HG02970 (cell line): ENCODE data around the gene LRRC32.

ENCODE experiments used
- ATAC-seq: cut with Tn5 transposase; IDR thresholded peaks from one replicate; pipeline ENCODE4 v1.9.1; 2021; ENCODE audit warnings: mild to moderate bottlenecking, moderate library complexity, moderate number of reproducible peaks; ENCODE audit not compliant: unreplicated experiment, low FRiP score

The LRRC32 gene, protein sequence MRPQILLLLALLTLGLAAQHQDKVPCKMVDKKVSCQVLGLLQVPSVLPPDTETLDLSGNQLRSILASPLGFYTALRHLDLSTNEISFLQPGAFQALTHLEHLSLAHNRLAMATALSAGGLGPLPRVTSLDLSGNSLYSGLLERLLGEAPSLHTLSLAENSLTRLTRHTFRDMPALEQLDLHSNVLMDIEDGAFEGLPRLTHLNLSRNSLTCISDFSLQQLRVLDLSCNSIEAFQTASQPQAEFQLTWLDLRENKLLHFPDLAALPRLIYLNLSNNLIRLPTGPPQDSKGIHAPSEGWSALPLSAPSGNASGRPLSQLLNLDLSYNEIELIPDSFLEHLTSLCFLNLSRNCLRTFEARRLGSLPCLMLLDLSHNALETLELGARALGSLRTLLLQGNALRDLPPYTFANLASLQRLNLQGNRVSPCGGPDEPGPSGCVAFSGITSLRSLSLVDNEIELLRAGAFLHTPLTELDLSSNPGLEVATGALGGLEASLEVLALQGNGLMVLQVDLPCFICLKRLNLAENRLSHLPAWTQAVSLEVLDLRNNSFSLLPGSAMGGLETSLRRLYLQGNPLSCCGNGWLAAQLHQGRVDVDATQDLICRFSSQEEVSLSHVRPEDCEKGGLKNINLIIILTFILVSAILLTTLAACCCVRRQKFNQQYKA

DNA sequence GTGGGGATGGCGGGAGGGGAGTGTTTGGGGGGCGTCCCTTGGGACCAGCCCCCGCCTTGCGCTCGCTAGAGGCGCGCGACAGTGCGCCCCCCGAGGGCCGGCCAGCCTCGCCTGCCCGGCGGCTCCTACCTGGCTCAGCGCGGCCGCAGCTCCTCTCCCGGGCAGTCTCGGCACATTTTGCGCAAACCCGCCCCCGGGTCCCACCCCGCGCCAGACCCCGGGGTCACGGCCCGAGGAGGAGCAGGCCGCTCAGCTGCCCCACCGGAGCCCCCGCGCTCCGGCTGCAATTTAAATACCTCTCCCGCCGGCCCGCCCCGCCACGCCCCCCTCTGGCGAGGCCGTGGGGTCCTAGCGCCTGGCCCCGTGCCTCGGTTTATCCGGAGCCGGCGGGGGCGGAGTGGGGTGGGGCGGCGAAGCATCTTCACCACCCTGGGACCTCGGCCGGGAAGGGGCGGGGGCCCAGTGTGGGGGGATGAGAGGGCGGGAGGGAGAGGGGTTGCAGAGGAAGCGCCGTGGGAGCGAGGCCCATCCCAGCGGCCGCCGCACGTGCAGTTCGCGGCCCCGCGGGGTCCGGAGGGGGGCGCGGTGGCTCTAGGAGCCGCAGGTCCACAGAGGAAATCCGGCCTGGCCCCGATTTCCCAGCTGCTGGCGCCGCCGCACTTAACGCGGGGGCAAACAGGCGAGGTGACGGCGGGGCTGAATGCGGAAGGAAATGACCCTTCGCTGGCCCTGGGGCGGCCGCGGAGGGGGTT lies at the start of gene LRRC32:
Gene LRRC32 (minus strand): TSS at position 263 of the 752 bp plus-strand sequence. CDS start 4,793 bp downstream, outside the sequence.
- no peak for ATAC-seq

DNA sequence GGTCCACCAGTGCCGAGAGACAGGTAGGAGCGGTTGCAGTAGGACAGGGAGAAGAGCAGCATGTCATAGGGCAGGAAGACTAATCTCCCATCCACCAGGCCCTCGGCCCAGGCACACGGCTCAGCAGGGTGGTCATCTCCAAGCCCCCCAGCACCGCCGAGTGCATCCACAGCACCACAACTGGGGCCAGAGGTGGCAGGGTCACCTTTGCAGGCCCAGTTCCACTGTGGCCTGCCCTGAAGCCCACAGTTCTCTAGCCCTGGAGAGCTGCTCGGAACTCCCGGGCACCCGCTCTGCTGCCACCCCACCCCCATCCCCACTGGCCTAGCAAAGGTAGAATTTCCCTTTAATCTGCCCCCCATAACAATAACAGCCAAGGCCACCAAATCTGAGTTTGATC lies 49.1 kb upstream of the LRRC32 start:
- no peak for ATAC-seq

DNA sequence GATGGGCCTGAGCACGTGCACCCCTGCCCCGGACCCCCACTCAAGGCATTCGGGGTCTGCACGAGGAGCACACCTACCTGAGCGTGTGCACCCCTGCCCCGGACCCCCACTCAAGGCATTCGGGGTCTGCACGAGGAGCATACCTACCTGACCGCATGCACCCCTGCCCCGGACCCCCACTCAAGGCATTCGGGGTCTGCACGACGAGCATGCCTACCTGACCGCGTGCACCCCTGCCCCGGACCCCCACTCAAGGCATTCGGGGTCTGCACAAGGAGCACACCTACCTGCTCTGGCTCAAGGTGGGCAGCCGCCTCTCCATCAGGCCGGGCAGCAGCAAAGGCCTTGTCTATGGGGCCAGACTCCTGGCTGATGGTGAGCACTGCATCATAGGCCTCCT lies 48.7 kb upstream of the LRRC32 start:
- no peak for ATAC-seq

DNA sequence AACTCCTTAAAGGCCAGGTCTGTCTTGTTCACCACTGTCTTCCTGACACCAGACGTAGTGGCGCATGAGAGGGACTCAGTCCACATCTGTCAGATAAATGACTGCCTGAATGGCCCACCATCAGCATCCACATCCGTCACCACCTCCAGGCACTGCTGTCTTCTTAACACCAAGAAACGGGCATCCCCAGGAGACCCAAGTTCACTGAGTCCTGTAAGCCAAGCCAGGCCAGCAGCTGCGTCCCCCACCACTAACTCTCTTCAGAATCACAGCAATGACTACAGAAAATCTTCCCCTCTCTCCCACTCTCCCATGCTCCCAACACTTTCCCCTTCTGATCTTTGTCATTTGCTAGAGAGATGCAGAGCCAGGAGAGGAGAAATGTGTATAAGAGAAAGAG lies 47.3 kb upstream of the LRRC32 start:
- ATAC-seq: no peak

DNA sequence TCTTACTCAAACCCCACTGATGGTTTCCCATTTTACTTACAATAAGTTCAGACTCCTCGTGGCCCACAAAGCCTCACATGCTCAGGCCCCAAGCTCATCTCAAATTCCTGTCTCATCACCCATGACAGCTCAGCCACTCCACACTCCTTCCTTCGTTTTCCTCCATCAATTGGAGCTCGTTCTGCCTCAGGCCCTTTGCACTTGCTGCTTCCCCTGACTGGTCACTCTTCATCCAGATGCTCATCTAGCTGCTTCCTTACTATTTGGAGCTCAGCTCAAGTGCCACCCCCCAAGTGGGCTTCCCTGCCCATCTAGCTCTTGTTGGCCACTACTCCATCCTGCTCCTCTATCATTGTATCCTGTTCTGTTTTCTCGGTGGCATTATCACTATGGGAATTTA lies 46.8 kb upstream of the LRRC32 start:
- no peak for ATAC-seq

DNA sequence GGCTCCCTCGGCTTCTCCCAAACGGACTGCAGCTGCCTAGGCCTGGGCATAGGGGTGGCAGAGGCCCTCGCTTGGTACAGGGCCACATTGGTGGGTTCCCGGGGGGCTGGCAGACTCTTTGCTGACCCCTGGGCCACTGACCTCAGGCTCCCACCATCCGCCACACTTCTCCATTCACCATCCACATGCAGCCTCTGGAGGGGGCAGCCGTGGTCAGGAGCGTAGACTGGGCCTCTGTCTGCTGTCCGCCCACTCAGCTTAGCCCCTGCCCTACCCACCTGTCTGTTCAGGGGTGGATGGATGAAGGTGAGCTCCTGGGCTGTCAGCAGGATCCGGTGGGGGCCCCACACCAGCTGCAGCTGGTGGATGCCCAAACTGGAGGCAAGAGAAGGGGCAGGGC lies 45.7 kb upstream of the LRRC32 start:
- no peak for ATAC-seq

DNA sequence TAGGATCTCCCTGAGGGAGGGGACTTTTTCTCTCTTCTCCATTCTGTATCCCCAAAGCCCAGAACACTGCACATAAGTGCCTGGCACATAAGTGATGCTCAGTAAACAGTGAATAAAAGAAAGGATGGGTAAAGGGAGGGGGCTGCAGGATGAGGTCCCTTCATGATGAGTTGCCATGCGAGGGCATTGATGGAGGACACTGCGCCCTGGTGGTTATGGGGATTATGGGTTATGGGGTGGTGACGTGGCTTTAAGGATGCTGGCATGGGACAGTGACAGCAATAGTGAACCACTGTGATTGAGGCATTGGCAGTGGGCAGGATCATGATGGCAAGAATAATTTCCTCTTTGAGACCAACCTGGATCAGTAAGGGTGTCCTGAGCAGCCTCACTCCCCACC lies 43.9 kb upstream of the LRRC32 start:
- ATAC-seq: no peak

DNA sequence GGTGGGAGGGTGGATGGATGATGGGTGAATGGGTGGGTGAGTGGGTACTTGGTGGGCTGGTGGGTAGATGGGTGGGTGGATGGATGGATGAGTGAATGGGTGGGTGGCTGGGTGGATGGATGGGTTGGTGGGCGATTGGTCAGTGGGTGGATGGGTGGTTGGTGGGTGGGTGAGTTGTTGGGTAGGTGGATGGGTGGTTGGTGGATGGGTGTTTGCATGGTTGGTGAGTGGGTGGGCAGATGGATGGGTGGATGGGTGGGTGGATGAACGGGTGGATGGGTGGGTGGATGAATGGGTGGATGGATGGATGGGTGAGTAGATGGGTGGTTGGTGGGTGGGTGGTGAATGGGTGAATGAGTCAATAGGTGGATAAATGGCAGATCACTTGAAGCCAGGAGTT lies 43.0 kb upstream of the LRRC32 start:
- no peak for ATAC-seq

DNA sequence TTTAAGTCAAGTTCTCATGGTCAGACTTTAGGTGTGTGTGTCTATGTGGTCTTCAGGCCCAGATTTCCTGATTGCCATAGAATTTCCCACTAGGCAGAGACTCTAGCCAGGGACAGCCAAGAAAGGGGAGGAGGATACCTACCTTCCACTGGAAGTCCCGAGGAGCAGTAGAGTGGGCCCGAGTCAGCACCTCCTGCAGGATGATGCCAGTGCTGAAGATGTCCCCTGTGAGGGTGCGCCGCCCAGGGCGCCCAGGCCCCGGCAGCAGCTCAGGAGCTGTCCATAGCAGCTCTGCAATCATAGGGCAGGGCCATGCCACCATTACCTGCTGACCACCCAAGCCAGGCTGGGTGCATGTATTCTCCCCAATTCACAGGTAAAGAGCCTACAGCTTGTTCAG lies 41.6 kb upstream of the LRRC32 start:
- no peak for ATAC-seq

DNA sequence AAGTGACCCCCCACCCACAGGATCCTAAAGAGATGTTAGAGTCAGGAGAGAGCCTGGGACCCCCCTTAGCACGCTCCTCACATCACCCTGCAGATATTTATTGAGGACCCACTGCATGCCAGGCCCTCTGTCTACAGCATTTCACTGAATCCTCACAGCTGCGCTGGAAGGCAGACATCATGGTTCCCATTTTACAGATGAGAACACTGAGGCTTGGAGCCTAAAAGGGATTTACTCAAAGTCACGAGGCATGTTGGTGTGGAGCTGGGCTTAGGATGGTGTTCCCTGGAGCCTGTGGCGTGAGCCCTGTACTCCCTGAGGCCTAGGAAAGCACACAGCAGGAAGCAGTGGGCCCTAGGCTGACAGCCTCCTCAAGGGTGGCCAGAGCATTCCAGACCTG lies 39.2 kb upstream of the LRRC32 start:
- no peak for ATAC-seq

DNA sequence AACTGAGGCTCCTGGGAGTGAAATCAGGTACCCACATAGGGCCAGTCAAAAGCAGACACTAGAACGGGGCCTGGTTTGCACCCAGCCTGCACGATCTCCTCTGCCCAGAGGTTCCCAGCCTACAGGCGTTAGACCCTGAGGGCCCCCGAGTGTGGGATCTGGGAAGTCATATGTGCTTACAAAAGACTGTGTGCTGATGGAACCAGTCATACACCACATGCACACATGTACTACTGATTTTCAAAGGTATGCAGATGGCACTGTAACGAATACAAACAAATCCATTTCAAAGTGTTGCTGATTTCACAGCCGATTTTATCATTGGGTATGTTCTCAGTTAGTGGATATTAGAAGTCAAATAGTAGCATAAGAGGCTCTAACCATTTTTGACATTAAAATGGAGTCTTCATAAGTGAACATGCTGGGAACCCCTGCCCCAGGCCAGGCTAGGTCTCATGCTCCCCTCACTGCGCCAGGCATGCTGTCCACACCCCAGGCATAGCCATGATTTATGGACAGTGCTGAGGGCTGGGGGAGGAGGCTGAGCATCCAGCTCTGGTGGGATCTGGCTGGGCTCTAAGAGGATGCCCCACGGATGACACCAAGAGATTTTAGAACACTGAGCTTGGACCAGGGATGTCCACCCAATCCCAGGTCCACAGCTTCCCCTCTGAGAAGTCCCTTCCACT lies 38.6 kb upstream of the LRRC32 start:
- ATAC-seq: no peak

DNA sequence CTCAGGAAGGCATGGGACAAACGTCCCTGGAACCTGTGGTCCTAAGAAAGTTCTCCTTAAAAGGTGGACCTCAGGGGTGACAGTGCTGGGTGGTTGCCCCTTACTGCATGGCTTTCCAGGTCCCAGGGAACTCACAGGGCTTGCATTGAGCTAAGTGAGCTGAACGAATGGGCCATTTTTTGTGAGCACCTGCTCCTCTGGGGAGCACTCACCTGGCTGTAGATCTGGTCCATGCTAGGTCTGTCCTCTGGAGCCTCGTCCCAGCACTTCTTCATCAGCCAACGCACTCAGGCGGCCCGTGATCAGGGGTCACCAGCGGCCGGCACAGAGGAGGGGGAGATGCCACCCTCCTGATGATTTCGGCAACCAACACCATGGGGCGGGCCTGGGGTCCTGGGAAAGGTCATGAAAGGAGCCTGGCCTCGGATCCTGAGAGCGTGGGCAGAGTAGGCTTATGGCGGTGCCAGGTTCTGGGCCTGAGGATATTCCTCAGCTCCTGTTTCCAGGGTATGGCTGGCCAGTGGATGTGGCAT lies 36.8 kb upstream of the LRRC32 start:
- ATAC-seq: no peak

DNA sequence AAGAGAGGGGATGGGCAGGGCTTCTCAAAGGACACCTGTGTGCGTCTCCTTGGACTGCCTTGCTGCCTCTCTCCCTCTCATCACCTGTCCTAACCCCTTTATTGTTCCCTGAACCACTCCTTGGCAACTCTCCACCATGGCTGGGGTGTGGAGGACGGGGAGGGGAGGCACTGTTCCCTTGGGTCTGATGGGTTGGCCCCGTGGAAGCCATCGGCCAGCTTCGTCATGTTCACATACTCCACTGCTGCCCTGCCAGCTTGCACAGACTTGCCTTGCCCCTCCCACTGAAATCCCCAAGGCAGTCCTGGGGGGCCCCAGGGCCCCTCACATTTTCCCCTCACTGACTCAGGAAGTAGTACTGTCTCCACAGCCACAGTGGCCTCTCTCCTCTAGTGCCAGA lies 36.1 kb upstream of the LRRC32 start:
- ATAC-seq: no peak

DNA sequence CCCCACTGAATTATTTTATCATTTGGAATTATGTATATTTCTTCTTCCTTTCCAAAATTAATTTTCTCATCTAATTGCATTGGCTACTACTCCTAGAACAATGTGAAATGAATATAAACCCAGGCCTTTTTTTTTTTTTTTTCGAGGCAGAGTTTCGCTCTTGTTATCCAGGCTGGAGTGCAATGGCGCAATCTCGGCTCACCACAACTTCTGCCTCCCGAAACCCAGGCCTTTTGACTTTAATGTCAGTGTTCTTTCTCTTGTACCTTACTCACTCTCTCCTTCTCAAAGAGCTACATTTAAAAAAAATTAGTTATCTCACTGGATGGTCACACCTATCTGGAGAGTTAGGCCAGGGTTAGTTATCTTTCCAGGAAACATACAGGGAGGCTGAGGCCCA lies 35.3 kb upstream of the LRRC32 start:
- ATAC-seq: no peak

DNA sequence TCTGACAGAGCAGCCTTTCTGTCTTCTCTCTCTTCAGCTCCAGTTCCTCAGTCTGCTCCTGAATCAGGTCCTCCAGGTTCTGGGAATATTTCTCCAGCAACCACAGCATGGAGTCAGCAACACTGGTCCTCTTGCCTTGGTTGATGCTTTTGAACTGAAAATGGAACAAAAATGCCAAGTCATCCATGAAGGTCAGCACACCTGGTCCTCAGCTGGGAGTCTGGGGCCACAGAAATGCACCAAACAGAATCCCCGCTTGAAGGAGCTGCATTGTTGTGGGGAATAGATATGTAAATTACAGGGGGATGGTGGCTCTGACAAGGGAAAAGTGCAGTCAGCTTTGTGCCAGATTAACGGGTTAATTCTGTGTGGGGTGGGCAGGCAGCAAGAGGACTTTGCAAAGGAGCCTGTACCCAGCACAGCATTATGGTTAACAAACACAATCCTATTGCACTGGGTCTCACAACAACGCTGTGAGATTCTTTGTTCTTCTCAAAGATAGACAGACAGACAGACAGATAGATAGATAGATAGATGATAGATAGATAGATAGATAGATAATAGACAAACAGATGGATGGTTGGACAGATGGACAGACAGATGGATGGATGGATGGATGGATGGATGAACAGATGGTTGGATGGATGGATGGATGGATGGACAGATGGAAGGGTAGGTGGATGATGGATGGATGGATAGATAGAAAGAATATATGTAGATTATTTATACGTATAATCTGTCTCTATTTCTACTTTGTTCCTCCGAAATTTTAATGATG lies 33.8 kb upstream of the LRRC32 start:
- ATAC-seq: no peak

DNA sequence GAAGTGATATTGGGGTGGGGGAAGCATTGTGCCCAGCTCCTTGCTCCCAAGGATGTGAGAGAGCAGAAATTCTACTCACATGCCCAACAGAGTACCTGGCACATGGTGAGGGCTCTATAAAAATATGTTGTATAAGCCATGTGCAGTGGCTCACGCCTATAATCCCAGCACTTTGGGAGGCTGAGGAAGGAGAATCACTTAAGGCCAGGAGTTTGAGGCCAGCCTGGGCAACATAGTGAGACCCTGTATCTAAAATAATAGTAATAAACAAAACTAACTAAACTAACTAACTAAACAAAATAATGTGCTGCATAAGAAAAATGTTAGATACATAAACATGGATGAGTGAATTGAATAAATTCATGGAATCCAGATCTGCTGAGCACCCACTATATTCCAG lies 33.2 kb upstream of the LRRC32 start:
- no peak for ATAC-seq

DNA sequence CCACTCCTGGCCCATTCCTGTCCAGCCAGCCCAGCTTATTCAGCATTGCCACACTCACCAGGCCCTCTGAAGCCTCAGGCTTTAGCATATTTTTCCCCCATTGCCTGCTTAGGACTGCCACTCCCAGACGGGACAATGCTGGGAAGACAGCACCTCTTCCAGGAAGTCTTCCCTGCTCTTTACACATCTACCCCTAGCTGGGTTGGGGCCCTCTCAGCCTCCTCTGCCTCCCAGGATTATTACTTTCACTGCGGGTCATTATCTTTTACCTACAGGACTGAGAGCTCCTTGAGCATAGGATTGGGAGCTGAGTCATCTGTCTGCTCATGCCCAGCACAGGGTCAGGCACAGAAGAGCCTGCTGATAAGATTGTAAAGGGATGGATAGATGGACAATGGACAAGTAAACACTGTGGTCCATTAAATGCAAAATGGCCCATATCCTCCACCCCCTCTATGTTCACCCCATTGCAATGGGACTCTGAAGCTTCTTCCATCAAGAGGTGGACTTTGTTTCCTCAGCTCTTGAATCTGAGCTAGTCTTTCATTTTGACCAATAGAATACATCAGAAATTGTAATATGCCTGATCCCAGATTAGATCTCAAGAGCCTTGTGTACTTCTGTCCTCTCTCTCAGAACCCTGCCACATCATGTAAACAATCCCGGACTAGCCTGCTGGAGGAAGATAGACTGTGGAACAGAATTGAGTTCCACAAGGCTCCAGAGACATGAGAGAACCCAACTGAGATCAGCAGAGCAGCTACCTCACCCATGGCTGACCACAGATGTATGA lies 32.0 kb upstream of the LRRC32 start:
- no peak for ATAC-seq

DNA sequence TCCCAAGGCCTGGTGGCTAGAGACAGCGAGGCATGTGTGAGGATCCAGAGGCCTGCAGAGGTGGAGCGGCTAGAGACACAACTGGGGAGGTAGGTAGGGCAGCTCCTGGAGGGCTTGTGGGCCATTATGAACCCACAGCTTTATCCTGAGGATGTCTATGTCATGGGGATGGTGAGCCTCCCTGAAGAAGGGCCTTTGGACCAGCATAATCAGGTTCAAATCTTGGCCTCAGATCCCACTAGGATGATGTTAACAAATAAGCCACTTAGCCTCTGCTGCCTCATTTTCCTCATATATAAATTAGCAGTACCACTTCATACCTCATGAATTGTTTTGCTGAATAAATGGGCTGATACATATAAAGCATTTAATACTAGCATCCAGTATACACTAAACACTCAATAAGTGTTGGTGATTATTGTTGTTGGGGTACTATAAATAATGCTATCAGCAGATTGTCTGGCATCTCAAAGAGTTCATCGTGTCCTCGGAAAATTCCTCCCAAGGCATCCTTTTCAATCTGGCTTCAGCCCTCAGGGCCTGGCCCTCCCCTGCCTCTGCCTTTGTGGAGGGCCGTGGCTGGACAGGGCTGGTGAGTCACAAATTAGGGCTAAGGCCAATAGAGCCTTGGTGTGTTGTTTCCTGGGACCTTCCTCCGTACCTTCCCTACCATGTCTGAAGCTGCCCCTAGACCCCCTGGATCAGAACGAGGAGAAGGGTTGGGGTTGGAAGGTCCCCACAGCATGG lies 30.9 kb upstream of the LRRC32 start:
- no peak for ATAC-seq
